HG03520 (cell line): ENCODE data around the gene JMJD6.
"Not testable (repeated sequence)": the region's sequence is repeated elsewhere in the genome, so short reads cannot be mapped to it uniquely, and the experiment has no call there.

Source experiments
- ATAC-seq: cut with Tn5 transposase; IDR thresholded peaks from one replicate; pipeline ENCODE4 v1.9.1; 2021; ENCODE audit warnings: mild to moderate bottlenecking, moderate library complexity; ENCODE audit not compliant: unreplicated experiment

The JMJD6 gene

GRCh38 chr17:76737082-76737675 lies 10.8 kb upstream of the JMJD6 start, which contains the start of gene SRSF2:
Gene SRSF2, minus strand, starts transcription at chr17:76737331. Its CDS starts 171 bp downstream, at chr17:76737160.
- peak; percentile 54 for ATAC-seq

- peak; percentile 10 for ATAC-seq
Measured at GRCh38 chr17:76736349-76737081, 10.1 kb upstream of the JMJD6 start.

DNA sequence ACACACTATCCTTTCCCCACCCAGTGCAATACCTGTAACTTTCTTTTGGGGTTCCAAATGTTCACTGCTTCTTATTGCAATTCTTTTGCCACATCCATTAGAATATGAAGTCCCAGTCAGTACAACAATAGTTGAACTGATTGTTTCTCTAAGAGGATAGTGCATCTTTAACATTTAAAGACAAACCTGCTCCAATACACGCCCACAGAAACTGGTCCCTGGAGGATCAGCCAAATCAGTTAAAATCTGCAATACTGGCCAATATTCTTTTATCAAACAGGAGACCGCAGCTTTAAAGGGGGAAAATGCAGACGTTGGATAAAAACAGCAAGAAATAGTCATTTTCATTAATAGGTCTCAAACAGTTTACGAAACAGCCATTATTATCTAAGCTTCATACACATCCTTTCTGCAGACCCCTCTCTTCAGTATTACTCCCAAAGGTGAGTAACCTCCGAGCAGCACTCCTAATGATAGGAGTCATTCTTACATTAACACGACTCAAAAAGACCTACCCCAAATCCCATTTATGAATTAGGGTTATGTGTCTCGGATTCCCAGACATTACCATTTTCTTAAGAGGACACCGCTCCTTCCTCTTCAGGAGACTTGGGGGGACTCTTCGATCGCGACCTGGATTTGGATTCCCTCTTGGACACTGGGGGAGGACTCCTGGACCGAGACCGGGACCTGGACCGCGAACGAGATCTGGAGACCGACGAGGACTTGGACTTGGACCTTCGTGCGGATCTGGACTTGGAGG lies 9.4 kb upstream of the JMJD6 start:
- ATAC-seq = no peak

- no peak for ATAC-seq
Measured at GRCh38 chr17:76735006-76735405, 8.6 kb upstream of the JMJD6 start.

- ATAC-seq = no peak
Measured at GRCh38 chr17:76734080-76734840, 7.9 kb upstream of the JMJD6 start.

- ATAC-seq = no peak
Measured at GRCh38 chr17:76733618-76733957, 7.2 kb upstream of the JMJD6 start.

GRCh38 chr17:76732734-76733617 lies 6.6 kb upstream of the JMJD6 start:
- no peak for ATAC-seq

- not testable (repeated sequence) for ATAC-seq
Measured at GRCh38 chr17:76731800-76732733, 5.7 kb upstream of the JMJD6 start.

DNA sequence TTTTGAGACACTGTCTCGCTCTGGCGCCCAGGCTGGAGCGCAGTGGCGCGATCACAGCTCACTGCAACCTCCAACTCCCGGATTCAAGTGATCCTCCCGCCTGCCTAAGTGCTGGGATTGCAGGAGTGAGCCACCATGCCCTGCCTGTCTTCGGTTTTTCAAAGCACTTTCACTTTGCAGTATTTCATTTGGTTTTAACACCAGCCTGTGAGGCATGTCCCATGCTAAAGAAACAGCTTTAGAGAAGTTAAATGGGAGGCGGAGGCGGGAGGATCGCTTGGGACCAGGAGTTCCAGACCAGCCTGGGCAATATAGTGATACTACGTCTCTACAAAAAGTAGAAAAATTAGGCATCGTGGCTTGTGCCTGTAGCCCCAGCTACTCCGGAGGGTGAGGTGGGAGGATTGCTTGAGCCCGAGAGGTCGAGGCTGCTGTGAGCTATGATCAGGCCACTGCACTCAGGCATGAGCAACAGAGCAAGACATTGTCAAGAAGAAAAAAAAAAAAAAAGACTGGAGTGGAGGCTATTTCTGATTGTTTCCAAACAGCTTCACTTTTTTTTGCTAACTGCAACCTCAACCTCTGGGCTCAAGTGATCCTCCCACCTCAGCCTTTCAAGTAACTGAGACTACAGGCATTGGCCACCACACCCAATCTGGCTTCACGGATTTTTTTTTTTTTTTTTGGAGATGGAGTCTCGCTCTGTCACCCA lies 1.5 kb upstream of the JMJD6 start:
- ATAC-seq = no peak

DNA sequence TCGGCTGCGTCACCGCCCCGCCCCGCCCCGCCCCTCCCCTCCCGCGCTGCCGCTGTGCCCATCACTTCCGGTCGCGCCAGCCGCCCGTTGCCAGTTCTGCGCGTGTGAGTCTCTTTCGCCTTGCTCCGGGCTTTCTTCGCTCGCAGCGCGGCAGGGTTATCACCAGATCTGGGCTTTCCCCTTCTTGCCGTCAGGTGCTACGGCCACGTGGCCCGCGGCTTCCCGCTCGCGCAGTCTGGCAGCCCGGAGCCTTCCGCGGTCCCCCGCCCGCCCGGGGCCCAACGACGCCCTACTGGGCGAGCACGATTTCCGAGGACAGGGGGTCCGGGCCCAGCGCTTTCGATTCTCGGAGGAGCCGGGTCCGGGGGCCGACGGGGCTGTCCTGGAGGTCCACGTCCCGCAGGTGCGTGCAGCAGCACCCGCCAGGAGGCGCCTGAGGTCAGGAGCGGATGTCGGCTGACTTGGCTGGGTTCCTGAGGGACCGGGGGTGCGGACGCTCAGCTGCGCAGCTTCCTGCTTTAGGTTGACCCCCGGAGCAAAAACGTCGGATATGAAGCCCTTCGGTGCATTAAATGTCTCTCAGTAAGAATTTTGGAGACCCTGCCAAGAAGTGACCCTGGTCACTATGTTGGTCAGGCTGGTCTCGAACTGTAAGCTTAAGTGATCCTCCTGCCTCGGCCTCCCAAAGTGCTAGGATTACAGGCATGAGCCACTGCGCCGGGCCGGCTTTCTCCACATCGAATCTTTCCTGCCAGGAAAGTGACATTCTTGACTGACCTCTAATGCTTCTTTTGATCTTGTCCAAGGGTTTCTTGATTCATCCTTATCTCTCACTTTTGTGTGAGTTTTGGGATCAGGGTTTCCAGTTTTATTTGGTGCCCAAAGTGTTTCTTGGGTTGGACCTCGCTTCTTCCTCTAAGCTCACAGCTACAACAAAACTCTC lies 641 bp upstream of the JMJD6 start, which contains the start of gene METTL23:
METTL23 (plus strand) TSS at position 64 of the 943 bp plus-strand sequence. CDS start 2,872 bp downstream, outside the sequence.
- ATAC-seq = peak; percentile 45

DNA sequence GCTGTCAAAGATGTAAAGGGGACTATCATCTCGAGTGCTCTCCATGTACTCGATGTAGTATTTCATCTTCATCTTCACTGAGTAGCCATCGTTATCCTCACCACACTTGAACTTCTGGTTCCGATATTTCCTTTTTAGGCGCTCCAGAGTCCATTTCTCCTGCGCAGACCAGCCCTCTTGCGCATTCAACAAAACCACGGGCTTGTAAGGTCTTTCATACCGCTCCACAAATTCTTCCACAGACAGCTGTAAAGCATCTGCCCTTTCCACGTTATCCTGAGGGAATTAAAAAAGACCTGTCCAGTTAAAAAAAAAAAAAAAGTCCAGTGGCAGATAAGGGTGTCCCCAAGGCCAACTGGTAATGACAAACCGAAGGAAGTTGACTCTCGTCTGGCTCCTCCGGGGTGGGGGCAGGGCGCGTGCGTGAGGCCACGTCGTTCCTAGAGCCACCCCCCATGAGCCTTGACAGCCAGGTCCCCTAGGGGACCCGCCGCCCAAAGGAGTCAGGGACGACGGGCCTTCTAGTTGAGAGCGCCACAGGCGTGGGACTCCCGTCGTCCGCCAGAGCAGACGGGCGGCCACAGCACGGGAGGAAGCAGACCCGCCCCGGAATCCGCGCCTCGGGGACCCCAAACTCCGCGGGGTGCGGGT lies 701 bp downstream of the JMJD6 start:
- peak; percentile 6 for ATAC-seq

DNA sequence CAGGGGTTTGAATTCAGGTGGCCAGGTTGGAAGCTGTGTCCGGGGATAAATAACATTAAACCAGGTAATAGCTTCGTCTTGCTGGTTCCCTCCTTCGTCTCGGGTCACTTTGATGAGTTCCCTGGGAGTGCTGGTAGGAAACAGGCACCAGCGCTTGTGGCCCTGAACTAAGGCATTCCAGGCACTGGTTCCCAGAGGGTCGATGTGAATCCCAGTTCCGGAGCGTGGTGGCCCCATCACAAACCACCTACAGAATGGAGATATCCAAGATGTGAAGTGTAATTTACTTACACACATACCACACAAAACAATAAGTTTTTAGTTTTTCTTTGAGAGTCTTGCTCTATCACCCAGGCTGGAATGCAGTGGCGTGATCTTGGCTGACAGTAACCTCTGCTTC lies 2.6 kb downstream of the JMJD6 start:
- no peak for ATAC-seq

DNA sequence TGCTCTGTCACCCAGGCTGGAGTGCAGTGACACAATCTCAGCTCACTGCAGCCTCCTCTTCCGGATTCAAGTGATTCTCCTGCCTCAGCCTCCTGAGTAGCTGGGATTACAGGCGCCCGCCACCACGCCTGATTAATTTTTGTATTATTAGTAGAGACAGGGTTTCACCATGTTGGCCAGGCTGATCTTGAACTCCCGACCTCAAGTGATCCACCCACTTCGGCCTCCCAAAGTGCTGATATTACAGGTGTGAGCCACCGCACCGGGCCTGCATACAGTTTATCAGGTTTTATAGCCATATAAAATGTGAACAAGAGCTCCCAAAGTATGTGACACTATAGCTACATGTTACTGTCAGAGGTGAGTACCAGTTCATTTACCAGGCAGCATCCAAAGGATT lies 3.4 kb downstream of the JMJD6 start:
- not testable (repeated sequence) for ATAC-seq

DNA sequence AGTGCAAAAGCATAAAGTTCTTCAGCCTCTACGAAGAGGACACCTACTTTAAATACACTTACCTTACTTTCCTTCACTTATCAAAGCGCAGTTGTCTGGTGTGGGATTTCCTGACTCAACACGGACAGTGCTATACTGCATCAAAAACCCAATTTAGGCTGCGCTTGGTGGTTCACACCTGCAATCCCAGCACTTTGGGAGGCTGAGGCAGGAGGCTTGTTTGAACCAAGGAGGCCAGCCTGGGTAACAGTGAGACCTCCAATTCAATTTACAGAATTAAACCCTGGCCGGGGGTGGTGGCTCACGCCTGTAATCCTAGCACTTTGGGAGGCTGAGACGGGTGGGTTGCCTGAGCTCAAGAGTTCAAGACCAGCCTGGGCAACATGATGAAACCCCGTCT lies 4.1 kb downstream of the JMJD6 start:
- ATAC-seq = no peak

DNA sequence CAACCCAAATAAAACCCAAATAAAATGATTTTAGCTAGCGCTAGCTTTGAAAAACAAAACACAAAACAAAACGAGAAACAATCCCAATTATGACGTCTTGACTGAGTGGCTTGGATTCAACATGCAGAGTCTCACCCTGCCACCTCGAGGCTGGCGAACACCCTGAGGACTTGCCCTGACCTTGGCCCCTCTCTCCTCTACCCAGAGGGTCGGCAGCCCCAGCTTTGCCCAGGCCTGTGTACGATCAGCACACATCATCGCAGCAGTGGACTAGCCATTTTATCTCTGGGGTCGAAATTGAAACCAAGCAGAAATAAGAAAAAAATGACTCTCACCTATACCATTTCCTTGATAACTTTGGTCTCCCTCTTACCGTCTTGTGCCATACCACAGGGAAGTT lies 4.9 kb downstream of the JMJD6 start:
- no peak for ATAC-seq

GRCh38 chr17:76720941-76721340 lies 5.5 kb downstream of the JMJD6 start:
- ATAC-seq = no peak

DNA sequence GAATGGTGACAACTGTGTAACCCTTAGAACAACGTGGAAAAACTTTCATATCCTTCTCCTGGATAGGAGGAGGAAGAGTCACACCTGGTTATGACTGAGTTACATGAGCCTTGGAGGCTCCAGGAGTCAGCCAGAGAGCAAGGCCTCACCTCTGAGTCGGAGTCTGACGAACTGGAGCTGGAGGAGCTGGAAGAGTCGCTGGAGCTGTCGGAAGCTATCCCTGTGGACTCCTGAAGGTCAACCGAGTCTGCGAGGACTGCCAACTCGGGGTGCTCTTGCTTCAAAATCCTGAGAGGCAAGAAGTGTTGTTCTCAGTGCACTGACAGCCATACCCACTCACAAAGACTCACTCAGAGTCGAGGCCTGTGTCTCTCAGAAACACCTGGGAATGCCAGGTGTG lies 6.2 kb downstream of the JMJD6 start:
- no peak for ATAC-seq
